Heart right ventricle (tissue), 16 donors: ENCODE measurements around the gene ZFHX3. TPM values are rescaled to one million over a fixed set of nuclear protein-coding genes. Genes with fewer than 3 reads are reported as not detected.
A peak's percentile ranks its signal among the peaks of the same experiment; 100 is the strongest.

Source experiments
- ATAC-seq, 8 donors: fragments of 200-7000 bp; cut with Tn5 transposase; one replicate each; pipeline ENCODE4 v1.9.1; 2020; ENCODE audit warnings: mild to moderate bottlenecking in 8 of 8, moderate library complexity in 8 of 8, moderate number of reproducible peaks in 1 of 8
- DNase-seq, 2 donors: peaks; one replicate each; pipeline ENCODE4 v3.0.0-alpha.2; 2020
- H3K27ac ChIP-seq, 10 donors: fragments of 200-600 bp; sonication (generic) in 2 of 10; one replicate each; pipeline versions ENCODE4 v1.5.0 to v1.8.0; 2020 to 2022; ENCODE audit warnings: mild to moderate bottlenecking in 3 of 10
- H3K27me3 ChIP-seq, 7 donors: fragments of 200-600 bp; one replicate each; pipeline ENCODE4 v1.8.0; 2021 to 2022; ENCODE audit warnings: mild to moderate bottlenecking in 2 of 7
- H3K36me3 ChIP-seq, 9 donors: fragments of 200-600 bp; sonication (generic) in 1 of 9; one replicate each; pipeline versions ENCODE4 v1.5.0 to v1.8.0; 2020 to 2022; ENCODE audit warnings: mild to moderate bottlenecking in 2 of 9
- H3K4me1 ChIP-seq, 9 donors: fragments of 200-600 bp; sonication (generic) in 1 of 9; one replicate each; pipeline versions ENCODE4 v1.5.0 to v1.8.0; 2020 to 2022; ENCODE audit warnings: mild to moderate bottlenecking in 4 of 9
- H3K4me3 ChIP-seq, 10 donors: fragments of 200-600 bp; sonication (generic) in 2 of 10; one replicate each; pipeline versions ENCODE4 v1.5.0 to v1.8.0; 2020 to 2022; ENCODE audit warnings: mild to moderate bottlenecking in 7 of 10, moderate library complexity in 2 of 10
- H3K9me3 ChIP-seq, 11 donors: fragments of 200-600 bp in 10 of 11; sonication (generic) in 2 of 11; one replicate each; pipeline versions ENCODE4 v1.5.0 to v1.8.0; 2013 to 2022; ENCODE audit warnings: mild to moderate bottlenecking in 2 of 11, control low read depth in 1 of 11, moderate library complexity in 1 of 11
- whole genome bisulfite sequencing, 2 donors: extraction: QIAGEN DNeasy Blood & Tissue Kit; methylation state at CpG; one replicate each; pipeline ENCODE4 v1.1.7; 2013; ENCODE audit warnings: inconsistent platforms in 1 of 2; 5-methylcytosine and 5-hydroxymethylcytosine counted together
- intact Hi-C, 10 donors: fragments of 100-400 bp; cut with DNase I; formaldehyde crosslinking; loops; one replicate each; pipeline versions ENCODE4 v1.11.1 to v1.14.2; 2022
- polyA plus RNA-seq, 2 donors: library from polyadenylated mRNA; stranded (reverse); fragments of 200-250 nt; gene quantifications; one replicate each; pipeline ENCODE4 v1.2.3, GENCODE V29; 2013
- total RNA-seq, 10 donors: library from RNA; stranded (reverse); fragmentation: NEBNext Ultra II Directional in 3 of 10; extraction: Animal tissue kit (Norgen Biotek cat#: 25700) in 3 of 10; gene quantifications; one replicate each; pipeline versions ENCODE4 v1.2.1 to v1.2.4, GENCODE V29; 2021 to 2023
- TF ChIP-seq, protein P1 (sequence below), 9 donors: fragments of 200-600 bp; sonication (generic) in 2 of 9; IDR thresholded peaks; one replicate each; pipeline versions ENCODE4 v1.5.0 to v1.8.0; 2021 to 2022; ENCODE audit warnings: antibody characterized with exemption in 9 of 9, mild to moderate bottlenecking in 5 of 9, moderate library complexity in 1 of 9
- donor health status: Arrhythmogenic right ventricular cardiomyopathy.
- donor health status: ischemic (EF 13 %, LVEDD 7.1; RV severe dilation, severe dysfunction).
- donor health status: healthy with polysubstance abuse.
- donor health status: DM: no; HTN: yes; CAD: no.
- donor health status: DM: no; HTN: no; CAD: no.
- donor health status: ischemic (EF 25% LVEDD 6.9; RV normal size, moderate dysfunction).
- donor health status: ischemic (EF 25% LVEDD 5.7; RV mildly dilated, moderate dysfunction).
- donor health status: healthy.
- donor health status: DM: yes; HTN: yes; CAD: no.
- donor health status: Ischemic cardiomyopathy.
- donor health status: ischemic (EF 35%, LVEDD 5.7; RV mildly dilated, moderate dysfunction).
- donor health status: nonischemic (EF 11% LVEDD 7.7; RV severe dilation, severe dysfunction).
- donor health status: DM: yes; HTN: yes; CAD: no.
- donor health status: PGD.
- donor health status: ischemic (EF 29% LVEDD 5.4; RV normal size, mild dysfunction).
- donor health status: nonischemic (EF 23%, LVEDD 6.1; RV moderate dilation, normal function).

The ZFHX3 gene
- total and polyA plus RNA-seq, 12 donors: 1.6 to 15.2 (median 10.4) TPM

DNA sequence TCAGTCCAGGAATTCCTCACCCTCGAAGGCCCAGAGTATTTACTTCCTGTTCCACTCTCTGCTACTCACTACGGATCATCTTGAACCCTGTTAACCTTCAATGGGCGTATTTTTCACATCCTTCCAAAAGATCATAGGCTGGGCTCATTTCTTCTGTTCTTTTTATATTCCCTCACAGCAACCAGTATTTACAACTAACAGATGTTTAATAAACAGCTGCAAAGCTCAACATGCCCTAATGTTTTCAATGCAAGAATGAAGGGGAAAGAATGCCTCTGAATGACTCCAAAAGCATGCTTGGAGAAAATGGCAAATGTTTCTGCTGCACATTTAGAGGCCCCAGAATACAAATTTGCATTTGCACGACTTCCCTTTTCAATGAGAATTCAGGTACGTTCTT, 174.9 kb downstream of the ZFHX3 start:
- H3K4me1 ChIP-seq: peaks cover 9 to 49% (median 25%) of the 10 kb centered on the region in 9 donors
- H3K4me3 ChIP-seq: no peak overlapping the region
- TF ChIP-seq, protein P1, sequence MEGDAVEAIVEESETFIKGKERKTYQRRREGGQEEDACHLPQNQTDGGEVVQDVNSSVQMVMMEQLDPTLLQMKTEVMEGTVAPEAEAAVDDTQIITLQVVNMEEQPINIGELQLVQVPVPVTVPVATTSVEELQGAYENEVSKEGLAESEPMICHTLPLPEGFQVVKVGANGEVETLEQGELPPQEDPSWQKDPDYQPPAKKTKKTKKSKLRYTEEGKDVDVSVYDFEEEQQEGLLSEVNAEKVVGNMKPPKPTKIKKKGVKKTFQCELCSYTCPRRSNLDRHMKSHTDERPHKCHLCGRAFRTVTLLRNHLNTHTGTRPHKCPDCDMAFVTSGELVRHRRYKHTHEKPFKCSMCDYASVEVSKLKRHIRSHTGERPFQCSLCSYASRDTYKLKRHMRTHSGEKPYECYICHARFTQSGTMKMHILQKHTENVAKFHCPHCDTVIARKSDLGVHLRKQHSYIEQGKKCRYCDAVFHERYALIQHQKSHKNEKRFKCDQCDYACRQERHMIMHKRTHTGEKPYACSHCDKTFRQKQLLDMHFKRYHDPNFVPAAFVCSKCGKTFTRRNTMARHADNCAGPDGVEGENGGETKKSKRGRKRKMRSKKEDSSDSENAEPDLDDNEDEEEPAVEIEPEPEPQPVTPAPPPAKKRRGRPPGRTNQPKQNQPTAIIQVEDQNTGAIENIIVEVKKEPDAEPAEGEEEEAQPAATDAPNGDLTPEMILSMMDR (IDR thresholded peaks at IDR 0.05): no peak
- no peak for ATAC-seq
- no peak for DNase-seq
- intact Hi-C loops: no loop called here
- WGBS, 2 donors: 77 to 78% methylated on average over 5 of the region's 5 CpGs
- no peaks in the 10 kb centered on the region for H3K27me3 ChIP-seq
- H3K36me3 ChIP-seq: no peaks in the 10 kb centered on the region
- H3K27ac ChIP-seq: no peak overlapping the region
- H3K9me3 ChIP-seq: no peaks in the 10 kb centered on the region

DNA sequence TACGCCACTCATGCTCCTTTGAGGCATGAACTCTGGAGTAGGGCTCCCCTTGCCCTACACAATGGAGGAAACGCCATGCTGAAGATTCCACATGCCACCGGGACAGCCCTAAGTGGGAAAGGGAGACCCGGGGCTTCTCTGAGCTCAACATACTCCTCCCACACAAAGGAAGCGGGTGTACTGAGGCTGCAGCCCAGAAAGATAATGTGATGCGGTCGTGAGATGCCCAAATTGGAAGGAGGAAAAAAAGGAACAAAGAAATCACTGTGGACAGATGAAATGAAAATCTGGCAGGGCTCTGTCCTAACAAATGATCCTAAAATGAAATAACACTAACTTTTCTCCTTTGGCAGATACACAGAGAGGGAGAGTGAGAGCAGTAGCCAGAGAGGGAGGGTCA, 182.1 kb downstream of the ZFHX3 start:
- DNase-seq (no peak), ATAC-seq (peak in 1 of 8 donors; percentile 26)
- Histone ChIP-seq H3K27me3 (no peaks in the 10 kb centered on the region), H3K4me1 (peaks cover 0 to 22% (median 4%) of the 10 kb centered on the region in 9 donors), H3K4me3 (no peak overlapping the region), H3K27ac (no peak overlapping the region), H3K9me3 (no peaks in the 10 kb centered on the region), H3K36me3 (peaks cover 0 to 5% (median 0%) of the 10 kb centered on the region in 9 donors)
- intact Hi-C loops: no loop called here
- TF ChIP-seq, protein P1 (IDR thresholded peaks at IDR 0.05): no peak
- 80 to 82% methylated on average over 7 of the region's 7 CpGs for WGBS, 2 donors

DNA sequence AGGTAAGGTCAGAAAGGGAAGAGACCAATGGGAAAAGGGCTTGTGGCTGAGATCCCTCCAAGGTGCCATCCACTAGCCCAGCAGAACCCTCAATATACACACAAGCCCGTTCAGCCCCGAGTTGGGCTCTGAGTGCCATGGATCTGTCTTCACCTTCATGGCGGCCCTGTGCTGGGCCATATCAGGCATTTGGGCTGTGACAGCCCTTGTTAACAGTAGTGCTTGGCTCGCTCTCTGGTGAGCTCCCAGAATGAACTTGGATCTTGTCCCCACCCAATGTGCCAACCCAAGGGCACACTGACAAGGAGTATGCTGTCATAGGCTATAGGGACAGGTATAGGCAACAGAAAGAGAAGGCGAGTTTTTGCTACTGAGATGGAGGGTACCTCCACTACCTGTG, 182.7 kb downstream of the ZFHX3 start:
- Histone ChIP-seq H3K36me3 (peaks cover 0 to 5% (median 0%) of the 10 kb centered on the region in 9 donors), H3K9me3 (no peaks in the 10 kb centered on the region), H3K4me1 (peaks cover 0 to 27% (median 4%) of the 10 kb centered on the region in 9 donors), H3K27ac (no peak overlapping the region), H3K27me3 (no peaks in the 10 kb centered on the region), H3K4me3 (no peak overlapping the region)
- intact Hi-C loops: no loop called here
- TF ChIP-seq, protein P1 (IDR thresholded peaks at IDR 0.05): no peak
- 83 to 93% methylated on average over 5 of the region's 5 CpGs for WGBS, 2 donors
- DNase-seq (no peak), ATAC-seq (peak in 5 of 8 donors; percentile 28 to 80 (median 58))

DNA sequence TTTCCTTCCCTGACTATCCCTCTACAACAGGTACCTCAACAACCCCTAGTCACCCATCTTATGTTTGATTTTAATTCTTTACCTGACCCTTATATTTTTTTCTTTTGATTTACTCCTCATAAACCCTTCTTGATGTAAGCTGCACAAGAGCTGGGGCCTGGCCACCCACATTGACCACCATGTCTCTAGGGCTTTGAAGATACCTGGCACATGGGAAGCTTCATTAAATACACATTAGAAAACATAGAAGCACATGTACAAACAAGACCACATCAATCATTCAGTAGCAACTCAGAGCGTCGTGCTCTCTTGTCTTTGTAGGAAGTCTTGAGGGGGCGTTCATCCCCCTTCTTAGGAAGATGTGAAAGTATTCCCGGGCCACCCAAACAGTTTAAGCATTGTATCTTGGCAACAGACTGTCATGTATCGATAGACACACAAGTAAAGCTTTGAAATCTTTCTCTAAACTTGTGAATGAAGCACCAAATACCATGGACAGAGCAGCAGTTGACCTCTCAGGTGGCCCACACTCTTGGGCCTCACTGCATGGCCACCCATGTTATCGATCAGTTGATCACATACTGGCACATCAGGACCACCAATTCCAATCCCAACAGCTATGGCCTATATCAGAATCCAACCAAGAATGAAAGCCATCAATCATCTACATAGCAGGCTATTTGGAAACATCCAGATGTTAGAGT, 183.6 kb downstream of the ZFHX3 start:
- Histone ChIP-seq H3K9me3 (no peaks in the 10 kb centered on the region), H3K4me1 (peaks cover 0 to 34% (median 4%) of the 10 kb centered on the region in 9 donors), H3K27ac (no peak overlapping the region), H3K36me3 (peaks cover 0 to 5% (median 0%) of the 10 kb centered on the region in 9 donors), H3K4me3 (no peak overlapping the region), H3K27me3 (no peaks in the 10 kb centered on the region)
- no peak for ATAC-seq
- intact Hi-C loops: no loop called here
- WGBS, 2 donors: 92 to 95% methylated on average over 6 of the region's 6 CpGs
- TF ChIP-seq, protein P1 (IDR thresholded peaks at IDR 0.05): no peak
- no peak for DNase-seq
